ENCODE data around the gene ANKHD1.

GRCh38 chr5:140362311-140362710, 39.3 kb upstream of the ANKHD1 start:
- TF ChIP-seq FOXM1 (IDR thresholded peaks at IDR 0.05; ENCODE audit: borderline replicate concordance) (no peak), NFRKB (IDR thresholded peaks at IDR 0.05) (no peak), ELF4 (IDR thresholded peaks at IDR 0.05) (no peak), FOXK2 (IDR thresholded peaks at IDR 0.05) (no peak), ZNF384 (IDR thresholded peaks at IDR 0.05) (no peak), SP1 (IDR thresholded peaks at IDR 0.05) (no peak), BHLHE40 (IDR thresholded peaks at IDR 0.05; ENCODE audit: borderline replicate concordance) (no peak), SUZ12 (IDR thresholded peaks at IDR 0.05) (no peak), FOXA1 (IDR thresholded peaks at IDR 0.05) (no peak), L3MBTL2 (conservative IDR thresholded peaks at IDR 0.05) (no peak), LEF1 (IDR thresholded peaks at IDR 0.05; ENCODE audit: borderline replicate concordance) (no peak), HDGF (IDR thresholded peaks at IDR 0.05; ENCODE audit: borderline replicate concordance) (no peak), ARNT (IDR thresholded peaks at IDR 0.05) (no peak)
